Kidney (tissue), 14 donors: ENCODE results near the gene ACBD6. TPM values are rescaled to one million over a fixed set of nuclear protein-coding genes. Genes with fewer than 3 reads are reported as not detected.

Experiments
- DNase-seq, 5 donors: peaks; one replicate each; pipeline ENCODE4 v3.0.0-alpha.2; 2013 to 2020
- FAIRE-seq: peaks from 2 replicates; lab custom pipeline; 2012; peaks lifted over from hg19 to GRCh38; lab: Jason Lieb, UNC
- H3K27ac ChIP-seq, 2 donors: one replicate each; pipeline ENCODE4 v1.7.0; 2013; ENCODE audit warnings: low read depth in 2 of 2, low read length in 2 of 2, inconsistent platforms in 1 of 2
- H3K27me3 ChIP-seq: one replicate; pipeline ENCODE4 v1.7.1; 2013; ENCODE audit warnings: low read length, inconsistent platforms; ENCODE audit not compliant: control insufficient read depth, insufficient read depth
- H3K36me3 ChIP-seq, 3 donors: one replicate each; pipeline versions ENCODE4 v1.7.0 to v1.7.1; 2013; ENCODE audit warnings: low read length in 3 of 3, control low read depth in 1 of 3, inconsistent platforms in 1 of 3; ENCODE audit not compliant: insufficient read depth in 3 of 3, control insufficient read depth in 2 of 3
- H3K4me1 ChIP-seq, 3 donors: one replicate each; pipeline versions ENCODE4 v1.7.0 to v1.7.1; 2013; ENCODE audit warnings: low read length in 3 of 3, inconsistent platforms in 1 of 3, low read depth in 1 of 3; ENCODE audit not compliant: control insufficient read depth in 2 of 3, insufficient read depth in 2 of 3
- H3K4me3 ChIP-seq, 3 donors: one replicate each; pipeline versions ENCODE4 v1.7.0 to v1.8.1; 2013; ENCODE audit warnings: low read length in 3 of 3, control low read depth in 1 of 3, inconsistent platforms in 1 of 3
- H3K9ac ChIP-seq, 3 donors: one replicate each; pipeline versions ENCODE4 v1.7.0 to v1.7.1; 2013; ENCODE audit warnings: low read length in 3 of 3, control low read depth in 1 of 3, inconsistent platforms in 1 of 3
- H3K9me3 ChIP-seq, 3 donors: one replicate each; pipeline versions ENCODE4 v1.7.0 to v1.7.1; 2013; ENCODE audit warnings: low read length in 3 of 3, control low read depth in 1 of 3, inconsistent platforms in 1 of 3; ENCODE audit not compliant: control insufficient read depth in 2 of 3, insufficient read depth in 1 of 3
- CTCF ChIP-seq: IDR thresholded peaks from 3 replicates; pipeline ENCODE4 v1.5.1; 2012; ENCODE audit warnings: mild to moderate bottlenecking, moderate library complexity, borderline replicate concordance; ENCODE audit not compliant: insufficient read depth; ENCODE audit errors: extremely low read depth
- intact Hi-C: fragments of 100-400 bp; cut with DNase I; formaldehyde crosslinking; loops from one replicate; pipeline ENCODE4 v1.11.1; 2022
- polyA plus RNA-seq: library from polyadenylated mRNA; stranded (reverse); fragments of 350-450 nt; fragmentation: Illumina TruSeq; extraction: RNeasy Lipid Tissue Mini Kit (QIAGEN cat#74804); gene quantifications from one replicate; pipeline ENCODE4 v1.2.3, GENCODE V29; 2014; ENCODE audit warnings: low read depth, low replicate concordance; ENCODE audit not compliant: insufficient read depth
- total RNA-seq: library from RNA; stranded (reverse); fragmentation: NEBNext Ultra II Directional; extraction: Animal tissue kit (Norgen Biotek cat#: 25700); gene quantifications from one replicate; pipeline ENCODE4 v1.2.1, GENCODE V29; 2021
- donor health status: control.
- donor health status: control.
- donor health status: control.
- donor health status: control.
- donor health status: control.
- donor health status: DM: yes; HTN: yes; CAD: no.
- donor health status: Normal renal cell carcinoma (clear cell type).

Gene ACBD6
- total and polyA plus RNA-seq, 2 donors from 2014 or later: 30.9 to 36.4 TPM

GRCh38 chr1:180527101-180527669 is 24.8 kb upstream of the ACBD6 start:
- FAIRE-seq: no peak

GRCh38 chr1:180525715-180526039 is 23.3 kb upstream of the ACBD6 start:
- FAIRE-seq: no peak
- Histone ChIP-seq H3K4me1 (peaks cover 0 to 9% (median 0%) of the 10 kb centered on the region in 3 donors), H3K27ac (no peak overlapping the region)

More at GRCh38 chr1:180527101-180527669, 24.8 kb upstream of the ACBD6 start:
- Histone ChIP-seq H3K27ac (no peak overlapping the region), H3K4me1 (peaks cover 0 to 5% (median 0%) of the 10 kb centered on the region in 3 donors), H3K36me3 (no peaks in the 10 kb centered on the region), H3K27me3 (no peaks in the 10 kb centered on the region), H3K9me3 (no peaks in the 10 kb centered on the region), H3K9ac (no peak overlapping the region), H3K4me3 (no peak overlapping the region)
- intact Hi-C loops: loop anchor here (10.0 kb wide), 1 partner anchor 328 kb away; no protein-coding TSS in a partner anchor
- no peak for TF ChIP-seq CTCF
- DNase-seq: no peak

GRCh38 chr1:180524915-180525714 is 22.7 kb upstream of the ACBD6 start:
- H3K27ac ChIP-seq: no peak overlapping the region
- H3K36me3 ChIP-seq: no peaks in the 10 kb centered on the region
- no peak overlapping the region for H3K4me3 ChIP-seq
- no peak overlapping the region for H3K9ac ChIP-seq
- DNase-seq (no peak), FAIRE-seq (no peak)
- intact Hi-C loops: loop anchor here (10.0 kb wide), 1 partner anchor 330 kb away; no protein-coding TSS in a partner anchor
- no peaks in the 10 kb centered on the region for H3K27me3 ChIP-seq
- TF ChIP-seq CTCF: no peak
- H3K4me1 ChIP-seq: peaks cover 0 to 5% (median 0%) of the 10 kb centered on the region in 3 donors
- H3K9me3 ChIP-seq: no peaks in the 10 kb centered on the region

More at GRCh38 chr1:180525715-180526039, 23.3 kb upstream of the ACBD6 start:
- H3K27me3 ChIP-seq: no peaks in the 10 kb centered on the region
- no peak overlapping the region for H3K4me3 ChIP-seq
- TF ChIP-seq CTCF: no peak
- H3K9me3 ChIP-seq: no peaks in the 10 kb centered on the region
- H3K36me3 ChIP-seq: no peaks in the 10 kb centered on the region
- no peak for DNase-seq
- H3K9ac ChIP-seq: no peak overlapping the region
- intact Hi-C loops: loop anchor here (10.0 kb wide), 1 partner anchor 329 kb away; no protein-coding TSS in a partner anchor
